Chondrocyte (in vitro differentiated cells): ENCODE measurements around the gene SPACA4. TPM values are rescaled to one million over a fixed set of nuclear protein-coding genes. Genes with fewer than 3 reads are reported as not detected.

Experiments used
- DNase-seq: peaks from one replicate; pipeline ENCODE4 v3.0.0; 2021; ENCODE audit warnings: mixed read lengths, low spot score
- H3K27ac Mint-ChIP-seq: one replicate; pipeline ENCODE4 v1.8.0; 2021; ENCODE audit warnings: mild to moderate bottlenecking, moderate library complexity, mixed read lengths; ENCODE audit not compliant: unreplicated experiment
- H3K27me3 Mint-ChIP-seq: 2 replicates; pipeline ENCODE4 v1.8.0; 2021; ENCODE audit warnings: low read depth, mixed read lengths
- H3K36me3 Mint-ChIP-seq: 2 replicates; pipeline ENCODE4 v1.8.0; 2021; ENCODE audit warnings: low read depth, mixed read lengths
- H3K4me1 Mint-ChIP-seq: 2 replicates; pipeline ENCODE4 v1.8.0; 2021; ENCODE audit warnings: low read depth, mild to moderate bottlenecking, mixed read lengths
- H3K4me3 Mint-ChIP-seq: one replicate; pipeline ENCODE4 v1.8.0; 2021; ENCODE audit warnings: mild to moderate bottlenecking, moderate library complexity, mixed read lengths; ENCODE audit not compliant: unreplicated experiment
- H3K9me3 Mint-ChIP-seq: 2 replicates; pipeline ENCODE4 v1.8.0; 2021; ENCODE audit warnings: low read depth, mixed read lengths
- total RNA-seq: library from RNA; stranded (reverse); gene quantifications from 3 replicates; pipeline ENCODE4 v1.2.1, GENCODE V29; 2021
- TF ChIP-seq, protein P1 (sequence below): fragments of 200-600 bp; sonication (generic); IDR thresholded peaks from 2 replicates; pipeline ENCODE4 v1.5.0; 2021; ENCODE audit warnings: antibody characterized with exemption, mild to moderate bottlenecking, moderate library complexity

SPACA4 gene
- total RNA-seq, 1 donor from 2014 or later = not detected

- DNase-seq = no peak
- peak overlapping the region; percentile 70 for H3K4me3 Mint-ChIP-seq
- no peaks in the 10 kb centered on the region for H3K9me3 Mint-ChIP-seq
- TF ChIP-seq, protein P1, sequence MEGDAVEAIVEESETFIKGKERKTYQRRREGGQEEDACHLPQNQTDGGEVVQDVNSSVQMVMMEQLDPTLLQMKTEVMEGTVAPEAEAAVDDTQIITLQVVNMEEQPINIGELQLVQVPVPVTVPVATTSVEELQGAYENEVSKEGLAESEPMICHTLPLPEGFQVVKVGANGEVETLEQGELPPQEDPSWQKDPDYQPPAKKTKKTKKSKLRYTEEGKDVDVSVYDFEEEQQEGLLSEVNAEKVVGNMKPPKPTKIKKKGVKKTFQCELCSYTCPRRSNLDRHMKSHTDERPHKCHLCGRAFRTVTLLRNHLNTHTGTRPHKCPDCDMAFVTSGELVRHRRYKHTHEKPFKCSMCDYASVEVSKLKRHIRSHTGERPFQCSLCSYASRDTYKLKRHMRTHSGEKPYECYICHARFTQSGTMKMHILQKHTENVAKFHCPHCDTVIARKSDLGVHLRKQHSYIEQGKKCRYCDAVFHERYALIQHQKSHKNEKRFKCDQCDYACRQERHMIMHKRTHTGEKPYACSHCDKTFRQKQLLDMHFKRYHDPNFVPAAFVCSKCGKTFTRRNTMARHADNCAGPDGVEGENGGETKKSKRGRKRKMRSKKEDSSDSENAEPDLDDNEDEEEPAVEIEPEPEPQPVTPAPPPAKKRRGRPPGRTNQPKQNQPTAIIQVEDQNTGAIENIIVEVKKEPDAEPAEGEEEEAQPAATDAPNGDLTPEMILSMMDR = no peak
- H3K27me3 Mint-ChIP-seq = no peaks in the 10 kb centered on the region
- H3K27ac Mint-ChIP-seq = no peak overlapping the region
- peaks cover 45% of the 10 kb centered on the region for H3K4me1 Mint-ChIP-seq
- no peaks in the 10 kb centered on the region for H3K36me3 Mint-ChIP-seq
These were observed 29.7 kb downstream of the SPACA4 start for GRCh38 chr19:48635966-48636858.

DNA sequence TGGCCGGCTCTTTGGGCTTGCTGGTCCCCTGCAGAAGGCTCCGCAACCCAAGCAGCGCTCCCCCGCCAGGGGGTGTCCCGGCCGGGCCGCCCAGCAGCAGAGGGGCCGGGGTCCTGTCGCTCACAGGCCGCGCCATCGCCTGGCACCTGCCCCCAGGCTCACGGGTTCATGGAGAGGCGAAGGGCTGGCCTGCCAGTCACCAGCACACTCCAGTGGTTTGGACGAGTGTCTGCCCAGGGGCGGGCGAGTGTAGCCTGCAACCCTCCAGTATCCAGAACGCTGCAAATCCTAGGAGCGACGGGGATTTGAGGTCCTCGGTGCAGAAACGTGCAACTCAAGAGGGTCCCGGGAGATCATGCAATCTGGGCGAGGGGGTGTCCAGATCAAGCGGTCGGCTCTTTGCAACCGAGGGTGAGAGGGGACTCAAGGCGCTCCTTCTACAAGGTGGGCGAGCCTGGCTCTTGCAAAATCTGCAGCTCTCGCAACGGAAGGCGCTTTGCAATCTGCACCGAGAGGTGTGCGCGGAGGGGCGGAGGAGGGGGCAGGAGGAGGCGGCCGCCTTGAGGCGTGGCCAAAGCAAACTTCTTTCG lies 30.4 kb downstream of the SPACA4 start, which contains the start of gene DBP:
Gene DBP (minus strand): TSS at position 521 of the 590 bp plus-strand sequence. CDS start 385 bp downstream, at position 136.
- Mint-ChIP-seq H3K9me3 (no peaks in the 10 kb centered on the region), H3K4me1 (peaks cover 45% of the 10 kb centered on the region), H3K4me3 (peak within 1 kb of the TSS; percentile 94), H3K36me3 (no peaks in the 10 kb centered on the region), H3K27me3 (no peaks in the 10 kb centered on the region), H3K27ac (peak within 1 kb of the TSS; percentile 100)
- DNase-seq = no peak
- TF ChIP-seq, protein P1 = no peak

GRCh38 chr19:48637449-48637947 lies 31.0 kb downstream of the SPACA4 start:
- Mint-ChIP-seq H3K36me3 (no peaks in the 10 kb centered on the region), H3K9me3 (no peaks in the 10 kb centered on the region), H3K4me1 (peaks cover 43% of the 10 kb centered on the region), H3K27ac (peak overlapping the region; percentile 100), H3K4me3 (peak overlapping the region; percentile 94), H3K27me3 (no peaks in the 10 kb centered on the region)
- peak; percentile 99 for DNase-seq
- TF ChIP-seq, protein P1 = no peak

- Mint-ChIP-seq H3K36me3 (no peaks in the 10 kb centered on the region), H3K4me3 (peak overlapping the region; percentile 94), H3K9me3 (no peaks in the 10 kb centered on the region), H3K4me1 (peaks cover 41% of the 10 kb centered on the region), H3K27ac (peak overlapping the region; percentile 100), H3K27me3 (no peaks in the 10 kb centered on the region)
- DNase-seq = no peak
- TF ChIP-seq, protein P1 = peak; percentile 58
These were observed 31.6 kb downstream of the SPACA4 start for GRCh38 chr19:48637948-48638830.
